HG03039 (cell line): ENCODE results near the gene ABCB11.

Source experiments
- ATAC-seq: cut with Tn5 transposase; IDR thresholded peaks from one replicate; pipeline ENCODE4 v1.9.1; 2021; ENCODE audit warnings: mild to moderate bottlenecking, moderate library complexity; ENCODE audit not compliant: unreplicated experiment

ABCB11 gene

GRCh38 chr2:168978461-168978861 lies 52.7 kb downstream of the ABCB11 start:
- ATAC-seq, result no peak

DNA sequence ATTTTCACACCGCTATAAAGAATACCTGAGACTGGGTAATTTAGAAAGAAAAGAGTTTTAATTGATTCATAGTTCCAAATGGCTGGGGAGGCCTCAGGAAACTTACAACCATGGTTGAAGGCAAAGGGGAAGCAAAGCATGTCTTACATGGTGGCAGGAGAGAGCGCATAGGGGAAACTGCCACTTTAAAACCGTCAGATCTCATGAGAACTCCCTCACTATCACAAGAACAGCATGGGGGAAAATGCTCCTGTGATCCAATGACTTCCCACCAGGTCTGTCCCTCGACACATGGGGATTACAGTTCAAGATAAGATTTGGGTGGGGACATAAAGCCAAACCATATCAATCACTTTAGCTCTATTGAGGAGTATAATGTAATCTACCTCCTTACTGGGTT lies 53.5 kb downstream of the ABCB11 start:
- ATAC-seq, result no peak

- no peak for ATAC-seq
These were observed 55.0 kb downstream of the ABCB11 start for GRCh38 chr2:168976034-168976654.

GRCh38 chr2:168974428-168974827 lies 56.7 kb downstream of the ABCB11 start:
- ATAC-seq, result no peak

GRCh38 chr2:168971261-168971660 lies 59.9 kb downstream of the ABCB11 start:
- ATAC-seq, result no peak

DNA sequence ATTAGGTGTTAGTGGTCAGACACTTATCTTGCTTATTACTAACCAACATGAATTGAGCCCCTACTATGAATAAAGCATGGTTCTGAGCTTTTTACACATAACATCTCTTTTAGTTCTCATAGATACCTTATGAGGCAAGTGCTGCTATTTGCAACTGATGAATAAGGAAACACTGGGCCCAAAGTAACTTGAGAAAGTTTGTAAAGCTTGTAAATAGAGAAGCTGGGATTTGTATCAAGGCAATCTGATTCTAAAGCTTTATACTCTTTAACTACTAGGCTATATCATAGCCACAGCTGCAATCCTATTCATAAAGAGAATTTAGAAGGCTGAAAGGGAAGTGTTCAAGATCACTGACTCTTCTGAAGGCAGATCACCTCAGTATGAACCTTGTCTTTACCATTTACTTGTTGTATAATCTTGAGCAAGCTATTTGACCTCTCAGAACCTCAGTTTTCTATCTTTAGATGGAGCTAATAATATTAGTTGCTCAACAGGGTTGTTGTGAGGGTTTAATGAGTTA lies 60.4 kb downstream of the ABCB11 start:
- no peak for ATAC-seq

DNA sequence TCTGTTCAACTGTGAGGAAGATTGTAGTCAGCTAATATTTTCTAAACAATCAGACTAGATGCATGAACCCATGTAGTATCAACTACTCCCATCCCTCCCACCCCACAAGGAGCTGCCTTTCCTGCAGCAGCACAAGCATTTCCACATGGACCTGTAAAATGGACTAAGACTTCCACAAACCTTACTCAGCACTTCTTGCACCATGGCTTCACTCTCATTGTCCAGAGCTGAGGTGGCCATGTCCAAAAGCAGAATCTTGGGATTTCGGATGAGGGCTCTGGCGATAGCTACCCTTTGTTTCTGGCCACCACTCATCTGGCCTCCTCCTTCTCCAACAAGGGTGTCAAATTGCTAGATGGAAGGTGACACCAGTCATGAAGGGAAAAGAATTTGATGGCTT lies 61.3 kb downstream of the ABCB11 start:
- ATAC-seq, result no peak

DNA sequence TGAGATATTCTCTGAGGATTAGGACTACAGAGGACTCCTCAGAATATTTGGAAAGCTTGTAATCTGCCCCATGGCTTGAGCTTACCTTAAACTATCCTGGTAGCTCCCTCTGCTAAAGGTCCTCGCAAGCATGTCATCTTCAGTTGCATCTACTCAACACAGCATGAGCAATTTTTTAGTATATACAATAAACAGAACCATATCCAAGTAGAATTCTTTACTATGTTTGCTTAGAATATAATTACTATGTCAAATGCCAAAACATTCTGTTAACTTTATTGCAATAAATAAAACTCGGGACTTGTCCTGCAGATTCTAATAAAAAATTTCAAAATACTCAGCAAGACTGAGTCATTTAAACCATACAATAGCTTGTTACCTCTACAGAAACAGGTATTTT lies 62.8 kb downstream of the ABCB11 start:
- no peak for ATAC-seq

DNA sequence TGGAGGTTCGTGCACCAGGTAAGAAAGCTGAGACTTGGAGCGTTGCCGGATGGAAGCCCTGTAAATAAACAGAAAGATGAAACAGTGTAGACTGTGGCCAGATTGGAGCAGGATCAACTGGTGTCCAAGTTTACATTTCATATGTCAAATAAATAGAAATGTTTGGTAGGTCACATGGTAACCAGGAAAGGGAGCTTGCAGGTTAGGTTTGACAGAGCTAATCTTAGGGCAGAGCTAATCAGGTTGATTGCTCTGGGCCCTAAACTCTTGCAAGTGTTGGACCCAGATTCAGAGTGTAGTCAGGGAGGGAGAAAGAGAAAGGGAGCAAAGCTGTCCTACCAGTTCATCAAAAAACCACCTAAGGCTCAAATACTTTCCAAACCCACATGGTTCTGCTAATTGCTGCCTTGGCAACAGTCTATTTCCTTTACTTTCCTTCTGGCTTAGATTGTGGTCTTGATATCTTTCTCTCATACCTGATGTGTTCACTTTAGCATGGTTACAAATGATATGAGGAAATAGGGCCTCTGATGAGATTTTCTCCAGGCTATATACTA lies 66.8 kb downstream of the ABCB11 start:
- no peak for ATAC-seq

DNA sequence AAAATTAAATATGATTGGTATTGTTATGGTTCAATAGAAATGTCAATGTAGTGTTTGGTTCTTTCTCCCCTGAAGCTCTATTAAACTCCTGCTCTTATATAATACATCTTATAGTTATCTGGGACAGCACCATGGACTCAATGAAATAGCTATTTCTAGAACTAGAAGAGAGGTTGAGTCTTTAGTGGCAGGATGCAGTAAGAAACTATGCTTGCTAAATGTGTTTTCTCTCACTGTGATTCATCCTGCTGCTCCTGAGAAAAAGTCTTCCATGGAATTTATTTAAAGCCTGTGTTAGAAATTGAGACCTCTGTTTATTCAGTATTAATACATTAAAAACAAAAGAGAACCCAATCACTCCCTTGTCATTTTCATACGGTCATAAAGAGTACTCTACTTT lies 68.5 kb downstream of the ABCB11 start:
- ATAC-seq, result no peak

DNA sequence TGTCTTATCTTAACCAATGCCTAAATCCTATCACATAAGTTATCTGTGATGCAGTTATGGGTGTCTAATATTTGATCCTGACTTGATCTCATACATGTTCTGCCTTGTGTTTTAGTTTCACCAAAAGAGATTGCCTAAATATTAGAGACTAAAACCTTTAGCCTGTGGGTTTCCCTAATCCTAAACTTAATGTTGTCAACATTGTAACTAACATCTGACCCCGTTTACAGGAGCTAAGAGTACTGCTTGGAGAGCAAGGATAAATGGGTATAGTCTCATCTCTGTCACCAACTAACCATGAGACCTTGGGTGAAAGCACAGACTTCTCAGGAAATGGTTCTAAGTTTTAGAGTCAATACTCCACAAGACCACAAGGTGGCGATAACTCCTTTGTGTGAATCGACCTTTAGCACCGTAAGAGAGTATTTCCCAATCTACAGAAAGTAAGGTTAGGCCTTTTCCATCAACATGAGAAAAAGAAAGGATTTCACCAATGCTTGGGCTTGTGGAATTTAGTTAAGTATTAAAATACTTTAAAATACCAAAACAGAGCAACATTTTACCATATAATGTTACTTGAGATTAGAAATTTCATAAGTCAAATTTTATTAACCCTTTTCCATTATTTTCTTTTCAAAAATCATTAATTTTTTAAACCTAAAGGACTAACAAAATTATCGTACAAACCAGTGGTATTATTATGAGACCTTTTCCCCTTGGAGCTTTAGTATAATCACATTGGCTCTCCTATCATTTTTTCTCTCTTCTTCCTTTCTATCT lies 69.5 kb downstream of the ABCB11 start:
- peak; percentile 83 for ATAC-seq

DNA sequence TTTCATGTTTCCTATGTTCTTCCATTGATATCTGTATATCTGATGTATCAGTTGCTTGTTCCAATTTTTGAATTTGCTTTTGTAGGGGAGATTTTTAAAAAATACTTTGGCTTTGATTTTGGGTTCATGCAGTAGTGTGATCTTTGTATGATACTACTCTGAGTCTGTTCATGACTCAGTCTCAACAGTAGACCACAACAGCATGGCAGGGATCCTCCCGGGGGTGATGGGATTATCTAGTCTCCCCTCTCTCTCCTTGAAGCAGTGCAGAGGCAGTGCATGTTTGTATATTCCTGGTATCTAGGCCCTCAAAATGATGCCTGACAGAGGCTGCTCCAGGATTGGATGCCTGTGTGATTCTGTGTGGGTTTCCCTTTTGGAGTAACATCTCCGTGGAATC lies 74.7 kb downstream of the ABCB11 start:
- no peak for ATAC-seq

- ATAC-seq, result no peak
These were observed 75.8 kb downstream of the ABCB11 start for GRCh38 chr2:168955321-168955720.

- no peak for ATAC-seq
These were observed 76.9 kb downstream of the ABCB11 start for GRCh38 chr2:168954256-168954655.

- no peak for ATAC-seq
These were observed 78.7 kb downstream of the ABCB11 start for GRCh38 chr2:168952424-168952823.

GRCh38 chr2:168951871-168952270 lies 79.3 kb downstream of the ABCB11 start:
- no peak for ATAC-seq

- no peak for ATAC-seq
These were observed 81.8 kb downstream of the ABCB11 start for GRCh38 chr2:168949324-168949723.

GRCh38 chr2:168948621-168949212 lies 82.4 kb downstream of the ABCB11 start:
- no peak for ATAC-seq

DNA sequence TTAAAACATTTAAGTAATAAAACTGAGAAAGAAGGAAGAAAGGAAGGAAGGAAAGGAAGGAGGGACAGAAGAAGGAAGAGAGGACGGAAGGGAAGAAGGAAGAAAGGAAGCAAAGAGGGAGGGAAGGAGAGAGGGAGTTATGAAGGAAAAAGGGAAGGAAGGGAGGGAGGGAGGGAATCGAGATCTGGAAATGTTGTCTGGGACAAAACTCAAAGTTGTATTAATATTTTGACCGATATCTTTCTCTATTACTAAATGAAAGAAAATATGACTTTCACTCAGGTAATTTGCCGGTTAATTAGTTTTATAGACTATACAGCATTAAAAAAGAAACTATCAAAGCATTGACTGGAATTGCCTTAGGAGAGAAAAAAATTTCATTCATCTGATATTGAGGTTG lies 85.6 kb downstream of the ABCB11 start:
- ATAC-seq, result no peak

GRCh38 chr2:168944065-168944464 lies 87.1 kb downstream of the ABCB11 start:
- ATAC-seq, result no peak

- ATAC-seq, result no peak
These were observed 89.8 kb downstream of the ABCB11 start for GRCh38 chr2:168941297-168941696.

GRCh38 chr2:168939918-168940317 lies 91.2 kb downstream of the ABCB11 start:
- ATAC-seq, result peak; percentile 86
